IgD-negative memory B cell (primary cell): Measurements from ENCODE around the gene ZNRF2. TPM values are rescaled to one million over a fixed set of nuclear protein-coding genes. Genes with fewer than 3 reads are reported as not detected.
"Not testable (repeated sequence)": the region's sequence is repeated elsewhere in the genome, so short reads cannot be mapped to it uniquely, and the experiment has no call there.

ENCODE experiments used
- H3K27ac Mint-ChIP-seq, 3 donors: one replicate each; pipeline ENCODE4 v1.8.0; 2020 to 2022; ENCODE audit warnings: mild to moderate bottlenecking in 3 of 3, mixed read lengths in 3 of 3, moderate library complexity in 1 of 3
- H3K27me3 Mint-ChIP-seq: one replicate; pipeline ENCODE4 v1.8.0; 2021; ENCODE audit warnings: mixed read lengths
- H3K36me3 Mint-ChIP-seq: one replicate; pipeline ENCODE4 v1.8.0; 2020; ENCODE audit warnings: mild to moderate bottlenecking, mixed read lengths
- H3K4me1 Mint-ChIP-seq, 3 donors: one replicate each; pipeline ENCODE4 v1.8.0; 2020 to 2022; ENCODE audit warnings: mixed read lengths in 3 of 3, mild to moderate bottlenecking in 1 of 3
- H3K4me3 Mint-ChIP-seq, 4 donors: one replicate each; pipeline ENCODE4 v1.8.0; 2020 to 2022; ENCODE audit warnings: mild to moderate bottlenecking in 4 of 4, mixed read lengths in 4 of 4, moderate library complexity in 3 of 4
- H3K9me3 Mint-ChIP-seq, 3 donors: one replicate each; pipeline ENCODE4 v1.8.0; 2020 to 2021; ENCODE audit warnings: mixed read lengths in 3 of 3, mild to moderate bottlenecking in 1 of 3
- polyA plus RNA-seq: library from polyadenylated mRNA; unstranded; fragments of 300-500 nt; fragmentation: Illumina TruSeq; gene quantifications from one replicate; pipeline ENCODE4 v1.2.3, GENCODE V29; 2021

ZNRF2 gene
- polyA plus RNA-seq, 1 donor from 2014 or later = 1.9 TPM

DNA sequence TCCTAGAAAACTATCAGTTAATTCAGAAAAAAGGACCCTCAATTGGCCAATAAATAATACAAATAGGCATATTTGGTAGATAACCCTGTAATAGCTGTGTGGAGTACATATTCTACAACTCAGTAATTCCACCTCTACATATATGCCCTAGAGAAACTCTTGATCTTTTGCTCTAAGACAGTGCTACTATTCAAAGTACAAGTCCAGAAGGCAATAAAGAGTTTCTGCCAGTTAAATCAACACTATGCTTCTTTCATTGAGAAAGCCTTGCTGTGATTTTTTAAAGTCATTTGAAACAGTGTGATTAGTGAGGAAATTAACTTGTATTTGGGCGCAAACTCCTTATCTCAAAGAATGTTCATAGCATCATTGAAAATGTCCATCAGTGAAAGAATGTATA is 75.6 kb downstream of the ZNRF2 start:
- Mint-ChIP-seq H3K27ac (no peak overlapping the region), H3K27me3 (no peaks in the 10 kb centered on the region), H3K9me3 (no peaks in the 10 kb centered on the region), H3K36me3 (peaks cover 11% of the 10 kb centered on the region), H3K4me1 (peaks cover 17 to 20% (median 18%) of the 10 kb centered on the region in 3 donors), H3K4me3 (no peak overlapping the region)

GRCh38 chr7:30363778-30364563 is 79.6 kb downstream of the ZNRF2 start:
- Mint-ChIP-seq H3K4me1 (peaks cover 15 to 20% (median 18%) of the 10 kb centered on the region in 3 donors), H3K27ac (peak overlapping the region in 1 of 3 donors; percentile 19), H3K36me3 (peaks cover 1% of the 10 kb centered on the region), H3K27me3 (no peaks in the 10 kb centered on the region), H3K9me3 (no peaks in the 10 kb centered on the region), H3K4me3 (peak overlapping the region in 1 of 4 donors; percentile 68)

DNA sequence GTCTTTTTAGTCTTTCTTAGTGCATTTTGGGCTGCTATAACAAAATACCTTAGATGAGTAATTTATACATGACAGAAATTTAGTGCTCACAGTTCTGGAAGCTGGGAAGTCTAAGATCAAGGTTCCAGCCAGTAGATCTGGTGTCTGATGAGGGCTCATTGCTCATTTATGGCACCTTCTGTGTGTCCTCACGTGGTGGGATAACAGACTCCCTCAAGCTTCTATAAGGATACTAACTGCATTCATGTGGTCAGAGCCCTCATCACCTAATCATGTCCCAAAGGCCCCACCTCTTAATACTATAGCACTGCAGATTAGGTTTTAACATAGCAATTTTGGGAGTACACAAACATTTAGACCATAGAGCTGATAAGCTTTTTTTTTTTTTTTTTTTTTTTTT is 80.4 kb downstream of the ZNRF2 start:
- no peaks in the 10 kb centered on the region for H3K27me3 Mint-ChIP-seq
- H3K36me3 Mint-ChIP-seq = peaks cover 1% of the 10 kb centered on the region
- H3K27ac Mint-ChIP-seq = no peak overlapping the region
- H3K4me1 Mint-ChIP-seq = peaks cover 13 to 20% (median 18%) of the 10 kb centered on the region in 3 donors
- H3K4me3 Mint-ChIP-seq = no peak overlapping the region
- no peaks in the 10 kb centered on the region for H3K9me3 Mint-ChIP-seq

DNA sequence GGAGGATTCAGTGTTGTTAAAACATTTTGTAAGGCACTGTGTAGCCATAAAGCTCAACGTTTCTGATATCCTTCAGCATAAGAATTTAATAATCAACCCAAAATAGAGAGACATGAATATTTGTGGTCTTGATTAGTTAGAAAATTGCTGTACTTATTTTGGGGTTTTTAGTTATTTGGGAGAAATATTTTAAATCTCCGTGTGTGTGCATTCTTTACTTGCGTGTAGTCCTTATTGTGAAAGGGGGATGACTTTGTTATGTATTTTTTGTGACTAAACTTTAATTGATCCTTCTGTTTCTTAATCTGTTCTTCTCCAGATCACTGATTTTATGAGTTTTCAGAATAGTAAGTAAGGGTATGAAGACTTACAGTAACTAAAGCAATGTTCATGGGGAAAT is 81.2 kb downstream of the ZNRF2 start:
- Mint-ChIP-seq H3K9me3 (no peaks in the 10 kb centered on the region), H3K27ac (no peak overlapping the region), H3K36me3 (peaks cover 1% of the 10 kb centered on the region), H3K4me1 (peaks cover 13 to 20% (median 18%) of the 10 kb centered on the region in 3 donors), H3K4me3 (no peak overlapping the region), H3K27me3 (no peaks in the 10 kb centered on the region)

DNA sequence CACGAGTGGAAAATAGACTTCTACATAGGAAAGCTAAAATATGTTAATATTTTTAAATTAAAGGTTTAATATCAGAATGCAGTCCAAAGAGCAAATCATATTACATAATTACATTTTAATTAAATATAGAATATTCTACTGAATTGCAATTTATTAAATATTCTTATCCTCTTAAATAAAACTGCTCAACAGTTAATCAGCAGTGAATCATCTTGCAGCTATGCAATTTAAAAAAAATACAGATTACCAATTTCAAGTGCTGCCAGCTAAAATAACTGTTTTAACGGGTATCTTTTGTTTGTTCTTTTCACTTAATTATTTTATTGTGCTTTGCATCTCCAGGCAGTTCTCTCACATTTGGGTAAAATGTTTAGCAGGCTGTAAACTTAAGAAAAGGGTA is 82.2 kb downstream of the ZNRF2 start:
- no peak overlapping the region for H3K27ac Mint-ChIP-seq
- H3K27me3 Mint-ChIP-seq = no peaks in the 10 kb centered on the region
- H3K36me3 Mint-ChIP-seq = peaks cover 2% of the 10 kb centered on the region
- peaks cover 12 to 20% (median 16%) of the 10 kb centered on the region in 3 donors for H3K4me1 Mint-ChIP-seq
- H3K9me3 Mint-ChIP-seq = no peaks in the 10 kb centered on the region
- H3K4me3 Mint-ChIP-seq = no peak overlapping the region

- Mint-ChIP-seq H3K36me3 (peaks cover 2% of the 10 kb centered on the region), H3K4me1 (peaks cover 14 to 20% (median 16%) of the 10 kb centered on the region in 3 donors)
Observed at GRCh38 chr7:30367561-30367960, 83.2 kb downstream of the ZNRF2 start.

GRCh38 chr7:30369879-30370278 is 85.5 kb downstream of the ZNRF2 start:
- H3K9me3 Mint-ChIP-seq = no peaks in the 10 kb centered on the region
- no peaks in the 10 kb centered on the region for H3K27me3 Mint-ChIP-seq
- no peak overlapping the region for H3K27ac Mint-ChIP-seq
- H3K36me3 Mint-ChIP-seq = peaks cover 5% of the 10 kb centered on the region
- H3K4me1 Mint-ChIP-seq = peaks cover under 1 to 7% (median 4%) of the 10 kb centered on the region in 3 donors
- H3K4me3 Mint-ChIP-seq = no peak overlapping the region

More at GRCh38 chr7:30367561-30367960, 83.2 kb downstream of the ZNRF2 start:
- Mint-ChIP-seq H3K9me3 (no peaks in the 10 kb centered on the region), H3K27me3 (no peaks in the 10 kb centered on the region), H3K4me3 (no peak overlapping the region), H3K27ac (no peak overlapping the region)

GRCh38 chr7:30371321-30371720 is 86.9 kb downstream of the ZNRF2 start:
- Mint-ChIP-seq H3K36me3 (peaks cover 5% of the 10 kb centered on the region), H3K27me3 (no peaks in the 10 kb centered on the region), H3K4me3 (no peak overlapping the region), H3K9me3 (no peaks in the 10 kb centered on the region), H3K27ac (peak overlapping the region in 1 of 3 donors; percentile 42), H3K4me1 (peaks cover 0 to 5% (median 3%) of the 10 kb centered on the region in 3 donors)

DNA sequence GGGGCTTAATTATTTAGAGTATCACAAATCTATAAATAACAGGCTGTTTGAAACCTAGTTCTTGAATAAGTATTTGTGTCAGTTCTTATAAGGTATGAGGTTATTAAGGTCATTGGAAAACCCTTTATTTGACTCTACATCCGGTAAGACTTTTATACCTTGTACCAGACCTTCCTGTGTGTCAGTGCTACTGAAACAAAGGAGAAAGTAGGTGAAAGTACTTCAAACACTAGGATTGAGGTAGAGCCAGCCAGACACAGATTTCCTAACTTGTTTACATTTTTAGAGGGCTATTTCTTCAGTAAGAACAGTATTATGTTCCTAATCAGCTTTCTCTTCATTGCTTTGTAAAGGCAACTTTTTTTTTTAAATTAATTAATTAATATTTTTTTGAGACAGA is 93.9 kb downstream of the ZNRF2 start:
- Mint-ChIP-seq H3K27ac (no peak overlapping the region), H3K9me3 (no peaks in the 10 kb centered on the region), H3K27me3 (no peaks in the 10 kb centered on the region), H3K4me1 (peaks cover 0 to 3% (median 2%) of the 10 kb centered on the region in 3 donors), H3K4me3 (no peak overlapping the region), H3K36me3 (peaks cover 4% of the 10 kb centered on the region)

- H3K27me3 Mint-ChIP-seq = no peaks in the 10 kb centered on the region
- H3K36me3 Mint-ChIP-seq = peaks cover 2% of the 10 kb centered on the region
- no peak overlapping the region for H3K27ac Mint-ChIP-seq
Observed at GRCh38 chr7:30379131-30379530, 94.7 kb downstream of the ZNRF2 start.

GRCh38 chr7:30379741-30380140 is 95.3 kb downstream of the ZNRF2 start:
- H3K27ac Mint-ChIP-seq = no peak overlapping the region
- H3K4me3 Mint-ChIP-seq = no peak overlapping the region
- peaks cover 0 to 2% (median 0%) of the 10 kb centered on the region in 3 donors for H3K4me1 Mint-ChIP-seq
- peaks cover 0 to 3% (median 0%) of the 10 kb centered on the region in 3 donors for H3K9me3 Mint-ChIP-seq
- no peaks in the 10 kb centered on the region for H3K27me3 Mint-ChIP-seq
- H3K36me3 Mint-ChIP-seq = peaks cover 2% of the 10 kb centered on the region

More at GRCh38 chr7:30379131-30379530, 94.7 kb downstream of the ZNRF2 start:
- Mint-ChIP-seq H3K4me1 (peaks cover 0 to 2% (median 0%) of the 10 kb centered on the region in 3 donors), H3K9me3 (peaks cover 0 to 3% (median 0%) of the 10 kb centered on the region in 3 donors), H3K4me3 (no peak overlapping the region)

DNA sequence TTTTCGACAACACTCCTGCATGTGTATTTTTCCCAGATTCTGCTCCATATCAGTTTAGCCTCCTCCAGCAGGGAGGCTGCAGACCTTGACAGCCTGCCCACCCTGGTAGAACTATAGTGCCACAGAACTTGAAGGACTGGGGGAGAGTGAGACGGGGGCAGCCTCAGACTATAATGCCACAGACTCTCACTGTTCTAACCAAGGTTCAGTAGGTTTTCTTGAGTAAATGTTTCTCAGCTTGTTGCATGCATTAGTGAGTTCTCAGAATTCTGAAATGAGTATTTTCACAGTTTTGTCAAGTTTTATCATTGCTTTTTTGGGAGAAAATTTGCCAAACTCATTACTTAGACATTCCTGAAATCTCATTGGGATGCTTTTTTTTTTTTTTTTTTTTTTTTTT is 95.9 kb downstream of the ZNRF2 start:
- Mint-ChIP-seq H3K27me3 (no peaks in the 10 kb centered on the region), H3K4me1 (peaks cover 0 to 2% (median 0%) of the 10 kb centered on the region in 3 donors), H3K36me3 (peaks cover 2% of the 10 kb centered on the region), H3K27ac (no peak overlapping the region), H3K4me3 (no peak overlapping the region), H3K9me3 (peaks cover 0 to 3% (median 0%) of the 10 kb centered on the region in 3 donors)

DNA sequence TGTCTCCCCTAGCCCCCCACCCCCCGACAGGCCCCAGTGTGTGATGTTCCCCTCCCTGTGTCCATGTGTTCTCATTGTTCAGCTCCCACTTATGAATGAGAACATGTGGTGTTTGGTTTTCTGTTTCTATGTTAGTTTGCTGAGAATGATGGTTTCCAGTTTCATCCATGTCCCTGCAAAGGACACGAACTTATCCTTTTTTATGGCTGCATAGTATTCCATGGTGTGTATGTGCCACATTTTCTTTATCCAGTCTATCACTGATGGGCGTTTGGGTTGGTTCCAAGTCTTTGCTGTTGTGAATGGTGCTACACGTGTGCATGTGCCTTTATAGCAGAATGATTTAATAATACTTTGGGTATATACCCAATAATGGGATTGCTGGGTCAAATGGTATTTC is 96.4 kb downstream of the ZNRF2 start:
- H3K36me3 Mint-ChIP-seq, H3K27ac Mint-ChIP-seq, H3K9me3 Mint-ChIP-seq, H3K27me3 Mint-ChIP-seq, H3K4me3 Mint-ChIP-seq, H3K4me1 Mint-ChIP-seq: not testable (repeated sequence)

DNA sequence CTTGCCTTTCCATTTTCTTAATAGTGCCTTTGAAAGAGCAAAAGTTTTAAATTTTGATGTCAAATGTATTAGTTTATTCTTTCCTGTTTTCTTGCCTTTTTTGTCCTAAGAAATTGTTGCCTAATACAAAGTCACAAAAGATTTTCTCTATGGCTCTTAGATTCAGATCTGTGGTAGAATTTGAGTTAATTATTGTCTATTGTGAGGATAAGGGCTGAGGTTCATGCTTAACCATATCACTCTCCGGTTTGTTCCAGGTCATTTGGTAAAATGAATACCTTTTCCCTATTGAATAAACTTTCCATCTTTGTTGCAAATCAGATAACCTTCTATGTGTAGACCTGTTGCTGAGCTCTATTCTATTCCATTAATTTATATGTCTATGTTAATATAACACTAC is 98.2 kb downstream of the ZNRF2 start:
- Mint-ChIP-seq H3K4me3 (no peak overlapping the region), H3K36me3 (peaks cover 2% of the 10 kb centered on the region), H3K27me3 (no peaks in the 10 kb centered on the region), H3K9me3 (peaks cover 0 to 3% (median 0%) of the 10 kb centered on the region in 3 donors), H3K4me1 (peaks cover 0 to 2% (median 0%) of the 10 kb centered on the region in 3 donors), H3K27ac (no peak overlapping the region)

DNA sequence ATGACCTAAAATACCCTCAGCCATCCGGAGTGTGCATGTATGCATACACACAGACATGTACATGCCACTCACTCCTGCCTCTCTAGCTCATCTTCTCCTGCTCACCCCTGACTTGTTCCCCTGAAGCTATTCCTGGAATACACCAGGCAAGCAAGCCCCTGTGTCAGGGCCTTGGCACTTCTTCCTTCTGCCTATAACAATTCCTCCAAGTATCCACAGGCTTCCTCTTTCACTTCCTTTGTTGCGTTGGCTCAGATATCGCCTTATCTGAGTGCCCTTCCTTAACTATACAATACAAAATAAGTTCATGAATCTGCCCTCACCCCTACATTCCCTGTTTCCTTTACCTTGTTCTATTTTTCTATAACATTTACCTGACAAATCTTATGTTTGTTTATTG is 105.4 kb downstream of the ZNRF2 start:
- no peak overlapping the region for H3K4me3 Mint-ChIP-seq
- peaks cover 3% of the 10 kb centered on the region for H3K36me3 Mint-ChIP-seq
- H3K27me3 Mint-ChIP-seq = no peaks in the 10 kb centered on the region
- H3K9me3 Mint-ChIP-seq = no peaks in the 10 kb centered on the region
- H3K27ac Mint-ChIP-seq = no peak overlapping the region
- H3K4me1 Mint-ChIP-seq = peaks cover 0 to 6% (median 5%) of the 10 kb centered on the region in 3 donors
